Measurements from ENCODE around the gene MOGAT1.

DNA sequence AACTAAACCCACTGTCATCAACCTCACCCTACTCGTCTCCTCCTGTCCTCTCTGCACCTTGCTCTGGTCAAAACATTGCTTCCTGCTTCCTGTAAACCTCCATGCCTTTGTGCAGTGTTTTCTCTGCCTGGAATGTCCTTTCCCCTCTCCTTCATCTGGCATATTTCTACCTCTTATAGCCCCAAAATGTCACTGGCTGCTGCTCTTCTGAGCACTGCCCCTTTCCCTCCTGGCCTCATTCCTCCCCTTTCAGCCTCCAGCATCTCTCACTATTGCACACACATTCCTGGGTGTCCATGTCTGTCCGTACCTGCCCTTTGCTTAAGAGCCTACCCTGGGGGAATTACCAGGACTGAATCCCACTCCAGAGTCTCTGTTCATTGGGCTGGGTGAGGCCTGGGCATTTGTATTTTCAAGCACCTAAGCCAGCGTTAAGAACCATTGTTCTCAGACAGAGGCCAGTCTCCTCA lies 84.9 kb downstream of the MOGAT1 start:
- no peak for TF ChIP-seq FOXM1 (IDR thresholded peaks at IDR 0.05; ENCODE audit: low read depth)
- TF ChIP-seq, protein P1, sequence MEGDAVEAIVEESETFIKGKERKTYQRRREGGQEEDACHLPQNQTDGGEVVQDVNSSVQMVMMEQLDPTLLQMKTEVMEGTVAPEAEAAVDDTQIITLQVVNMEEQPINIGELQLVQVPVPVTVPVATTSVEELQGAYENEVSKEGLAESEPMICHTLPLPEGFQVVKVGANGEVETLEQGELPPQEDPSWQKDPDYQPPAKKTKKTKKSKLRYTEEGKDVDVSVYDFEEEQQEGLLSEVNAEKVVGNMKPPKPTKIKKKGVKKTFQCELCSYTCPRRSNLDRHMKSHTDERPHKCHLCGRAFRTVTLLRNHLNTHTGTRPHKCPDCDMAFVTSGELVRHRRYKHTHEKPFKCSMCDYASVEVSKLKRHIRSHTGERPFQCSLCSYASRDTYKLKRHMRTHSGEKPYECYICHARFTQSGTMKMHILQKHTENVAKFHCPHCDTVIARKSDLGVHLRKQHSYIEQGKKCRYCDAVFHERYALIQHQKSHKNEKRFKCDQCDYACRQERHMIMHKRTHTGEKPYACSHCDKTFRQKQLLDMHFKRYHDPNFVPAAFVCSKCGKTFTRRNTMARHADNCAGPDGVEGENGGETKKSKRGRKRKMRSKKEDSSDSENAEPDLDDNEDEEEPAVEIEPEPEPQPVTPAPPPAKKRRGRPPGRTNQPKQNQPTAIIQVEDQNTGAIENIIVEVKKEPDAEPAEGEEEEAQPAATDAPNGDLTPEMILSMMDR (IDR thresholded peaks at IDR 0.05): no peak
- TF ChIP-seq GABPA (IDR thresholded peaks at IDR 0.05; ENCODE audit: low read depth): no peak
- TF ChIP-seq ELF1 (IDR thresholded peaks at IDR 0.05): no peak
- TF ChIP-seq POLR2AphosphoS5 (IDR thresholded peaks at IDR 0.05; ENCODE audit: low read depth, low read length): no peak
- no peak for TF ChIP-seq FOXJ3 (CRISPR knock-in tag; IDR thresholded peaks at IDR 0.05)
- no peak for TF ChIP-seq RAD21 (IDR thresholded peaks at IDR 0.05; ENCODE audit: low read length)
- no peak for TF ChIP-seq RFX5 (IDR thresholded peaks at IDR 0.05; ENCODE audit: low read length)
- TF ChIP-seq TEAD4 (IDR thresholded peaks at IDR 0.05; ENCODE audit: borderline replicate concordance, insufficient read depth): no peak
- no peak for TF ChIP-seq EP300 (IDR thresholded peaks at IDR 0.05; ENCODE audit: borderline replicate concordance in 1 of 2, low read depth in 1 of 2, low read length in 1 of 2)

Data from SK-N-SH (cell line).